Right lung (tissue), 10 donors: ENCODE data around the gene DGKB. TPM values are rescaled to one million over a fixed set of nuclear protein-coding genes. Genes with fewer than 3 reads are reported as not detected.

Experiments
- DNase-seq, 2 donors: peaks; one replicate each; pipeline ENCODE4 v3.0.0-alpha.2; 2013
- long read RNA-seq, 8 donors: transcript quantifications; one replicate each; lab custom pipeline, GENCODE V29; 2026
- polyA plus RNA-seq, 5 donors: library from polyadenylated mRNA; unstranded; fragments of 120-200 nt; gene quantifications; one replicate each; pipeline versions ENCODE4 v1.2.1 to v1.2.3, GENCODE V29; 2013; ENCODE audit warnings: inconsistent platforms in 1 of 5, low replicate concordance in 1 of 5; ENCODE audit not compliant: insufficient read length in 5 of 5, insufficient read depth in 1 of 5

Gene DGKB
- under 1 TPM; 0.19 to 0.26 (median 0.25) TPM for polyA plus RNA-seq
- long read RNA-seq, donor 1, result 0 reads
- long read RNA-seq, donor 2, result 0 reads
- long read RNA-seq, donor 3, result 0 reads
- long read RNA-seq, donor 4, result 0 reads
- long read RNA-seq, donor 5, result 0 reads
- long read RNA-seq, donor 6, result 0 reads
- long read RNA-seq, donor 7, result 0 reads
- long read RNA-seq, donor 8, result 0 reads

GRCh38 chr7:14902589-14903067 lies at the start of gene DGKB:
DGKB (minus strand) TSS chr7:14902751.
- peak in 1 of 2 donors; percentile 17 for DNase-seq

GRCh38 chr7:14950013-14950412 lies 47.5 kb upstream of the DGKB start:
- no peak for DNase-seq

GRCh38 chr7:14938181-14938580 lies 35.6 kb upstream of the DGKB start:
- no peak for DNase-seq

- DNase-seq, result no peak
Observed at GRCh38 chr7:14937581-14937980, 35.0 kb upstream of the DGKB start.

GRCh38 chr7:14936554-14936953 lies 34.0 kb upstream of the DGKB start:
- DNase-seq, result no peak

GRCh38 chr7:14934839-14935238 lies 32.3 kb upstream of the DGKB start:
- no peak for DNase-seq

- DNase-seq, result no peak
Observed at GRCh38 chr7:14931511-14932215, 29.1 kb upstream of the DGKB start.

GRCh38 chr7:14924398-14924797 lies 21.8 kb upstream of the DGKB start:
- no peak for DNase-seq

GRCh38 chr7:14911077-14911476 lies 8.5 kb upstream of the DGKB start:
- no peak for DNase-seq

- DNase-seq, result no peak
Observed at GRCh38 chr7:14908697-14909096, 6.1 kb upstream of the DGKB start.

GRCh38 chr7:14905764-14906163 lies 3.2 kb upstream of the DGKB start:
- no peak for DNase-seq

GRCh38 chr7:14900051-14900450 lies 2.5 kb downstream of the DGKB start:
- no peak for DNase-seq

GRCh38 chr7:14899030-14899429 lies 3.5 kb downstream of the DGKB start:
- DNase-seq, result no peak

GRCh38 chr7:14896461-14896860 lies 6.1 kb downstream of the DGKB start:
- no peak for DNase-seq

- no peak for DNase-seq
Observed at GRCh38 chr7:14894826-14895225, 7.7 kb downstream of the DGKB start.

- no peak for DNase-seq
Observed at GRCh38 chr7:14892961-14893360, 9.6 kb downstream of the DGKB start.

- no peak for DNase-seq
Observed at GRCh38 chr7:14891289-14891688, 11.3 kb downstream of the DGKB start.

- no peak for DNase-seq
Observed at GRCh38 chr7:14888962-14889361, 13.6 kb downstream of the DGKB start.

- no peak for DNase-seq
Observed at GRCh38 chr7:14886533-14886932, 16.0 kb downstream of the DGKB start.

- no peak for DNase-seq
Observed at GRCh38 chr7:14875941-14876587, 26.5 kb downstream of the DGKB start.

- no peak for DNase-seq
Observed at GRCh38 chr7:14871880-14872279, 30.7 kb downstream of the DGKB start.

- DNase-seq, result no peak
Observed at GRCh38 chr7:14870394-14870793, 32.2 kb downstream of the DGKB start.

- DNase-seq, result no peak
Observed at GRCh38 chr7:14868937-14869336, 33.6 kb downstream of the DGKB start.
